Smooth muscle cell of the brain vasculature (primary cell): Measurements from ENCODE around the gene CCDC185.
"Not testable (repeated sequence)": the region's sequence is repeated elsewhere in the genome, so short reads cannot be mapped to it uniquely, and the experiment has no call there.

Experiments used
- DNase-seq: peaks from one replicate; pipeline ENCODE4 v3.0.0-alpha.2; 2012; ENCODE audit warnings: low read depth, low spot score

The CCDC185 gene

GRCh38 chr1:223394706-223395105 is 1.5 kb downstream of the CCDC185 start:
- DNase-seq, result no peak

GRCh38 chr1:223399393-223399792 is 6.2 kb downstream of the CCDC185 start:
- not testable (repeated sequence) for DNase-seq

- DNase-seq, result no peak
Measured at GRCh38 chr1:223401873-223402789, 8.9 kb downstream of the CCDC185 start.

- DNase-seq, result no peak
Measured at GRCh38 chr1:223402790-223403142, 9.6 kb downstream of the CCDC185 start.

- DNase-seq, result no peak
Measured at GRCh38 chr1:223403184-223403815, 10.1 kb downstream of the CCDC185 start.

GRCh38 chr1:223405507-223405906 is 12.3 kb downstream of the CCDC185 start:
- DNase-seq, result no peak

- no peak for DNase-seq
Measured at GRCh38 chr1:223410036-223410435, 16.8 kb downstream of the CCDC185 start.

- DNase-seq, result no peak
Measured at GRCh38 chr1:223411309-223411708, 18.1 kb downstream of the CCDC185 start.

- no peak for DNase-seq
Measured at GRCh38 chr1:223411710-223412109, 18.5 kb downstream of the CCDC185 start.

- DNase-seq, result no peak
Measured at GRCh38 chr1:223413216-223413615, 20.0 kb downstream of the CCDC185 start.

- DNase-seq, result no peak
Measured at GRCh38 chr1:223417444-223417843, 24.2 kb downstream of the CCDC185 start.

- DNase-seq, result no peak
Measured at GRCh38 chr1:223417903-223418663, 24.9 kb downstream of the CCDC185 start.

GRCh38 chr1:223419115-223419514 is 25.9 kb downstream of the CCDC185 start:
- DNase-seq, result no peak

GRCh38 chr1:223419561-223419960 is 26.3 kb downstream of the CCDC185 start:
- DNase-seq, result no peak

- no peak for DNase-seq
Measured at GRCh38 chr1:223421025-223421424, 27.8 kb downstream of the CCDC185 start.

- DNase-seq, result no peak
Measured at GRCh38 chr1:223421676-223422075, 28.5 kb downstream of the CCDC185 start.

GRCh38 chr1:223422911-223423310 is 29.7 kb downstream of the CCDC185 start:
- DNase-seq, result no peak

GRCh38 chr1:223423641-223424233 is 30.5 kb downstream of the CCDC185 start:
- DNase-seq, result no peak

GRCh38 chr1:223425550-223425949 is 32.3 kb downstream of the CCDC185 start:
- no peak for DNase-seq

- no peak for DNase-seq
Measured at GRCh38 chr1:223426936-223427335, 33.7 kb downstream of the CCDC185 start.

GRCh38 chr1:223429313-223429731 is 36.1 kb downstream of the CCDC185 start:
- DNase-seq, result no peak

- DNase-seq, result no peak
Measured at GRCh38 chr1:223429821-223430220, 36.6 kb downstream of the CCDC185 start.
